ENCODE results near the gene CLIP1.

- TF ChIP-seq CTCF (CRISPR knock-in tag; IDR thresholded peaks at IDR 0.05), result no peak
- TF ChIP-seq, protein P1, sequence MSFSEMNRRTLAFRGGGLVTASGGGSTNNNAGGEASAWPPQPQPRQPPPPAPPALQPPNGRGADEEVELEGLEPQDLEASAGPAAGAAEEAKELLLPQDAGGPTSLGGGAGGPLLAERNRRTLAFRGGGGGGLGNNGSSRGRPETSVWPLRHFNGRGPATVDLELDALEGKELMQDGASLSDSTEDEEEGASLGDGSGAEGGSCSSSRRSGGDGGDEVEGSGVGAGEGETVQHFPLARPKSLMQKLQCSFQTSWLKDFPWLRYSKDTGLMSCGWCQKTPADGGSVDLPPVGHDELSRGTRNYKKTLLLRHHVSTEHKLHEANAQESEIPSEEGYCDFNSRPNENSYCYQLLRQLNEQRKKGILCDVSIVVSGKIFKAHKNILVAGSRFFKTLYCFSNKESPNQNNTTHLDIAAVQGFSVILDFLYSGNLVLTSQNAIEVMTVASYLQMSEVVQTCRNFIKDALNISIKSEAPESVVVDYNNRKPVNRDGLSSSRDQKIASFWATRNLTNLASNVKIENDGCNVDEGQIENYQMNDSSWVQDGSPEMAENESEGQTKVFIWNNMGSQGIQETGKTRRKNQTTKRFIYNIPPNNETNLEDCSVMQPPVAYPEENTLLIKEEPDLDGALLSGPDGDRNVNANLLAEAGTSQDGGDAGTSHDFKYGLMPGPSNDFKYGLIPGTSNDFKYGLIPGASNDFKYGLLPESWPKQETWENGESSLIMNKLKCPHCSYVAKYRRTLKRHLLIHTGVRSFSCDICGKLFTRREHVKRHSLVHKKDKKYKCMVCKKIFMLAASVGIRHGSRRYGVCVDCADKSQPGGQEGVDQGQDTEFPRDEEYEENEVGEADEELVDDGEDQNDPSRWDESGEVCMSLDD (CRISPR knock-in tag; IDR thresholded peaks at IDR 0.05; ENCODE audit: borderline replicate concordance), result no peak
- TF ChIP-seq MYNN (CRISPR knock-in tag; IDR thresholded peaks at IDR 0.05; ENCODE audit: low read depth), result no peak
- no peak for TF ChIP-seq CENPT (CRISPR knock-in tag; IDR thresholded peaks at IDR 0.05; ENCODE audit: low read depth)
- TF ChIP-seq ZFP37 (CRISPR knock-in tag; IDR thresholded peaks at IDR 0.05; ENCODE audit: borderline replicate concordance), result no peak
- TF ChIP-seq CEBPB (IDR thresholded peaks at IDR 0.05; ENCODE audit: borderline replicate concordance, low read depth, low read length), result no peak
- no peak for TF ChIP-seq TP53 (CRISPR knock-in tag; conservative IDR thresholded peaks at IDR 0.05)
- TF ChIP-seq ZNF274 (CRISPR knock-in tag; IDR thresholded peaks at IDR 0.05), result no peak
- TF ChIP-seq RELA (CRISPR knock-in tag; IDR thresholded peaks at IDR 0.05), result no peak
- TF ChIP-seq EZH2 (conservative IDR thresholded peaks at IDR 0.05; ENCODE audit: low read depth, low read length), result no peak
- no peak for TF ChIP-seq MXI1 (IDR thresholded peaks at IDR 0.05; ENCODE audit: borderline replicate concordance, low read depth, low read length)
- TF ChIP-seq ZNF234 (CRISPR knock-in tag; conservative IDR thresholded peaks at IDR 0.05), result no peak
- TF ChIP-seq PATZ1 (CRISPR knock-in tag; IDR thresholded peaks at IDR 0.05), result no peak
Measured at GRCh38 chr12:122298071-122298748, 124.3 kb downstream of the CLIP1 start.
